NB4 (cell line): ENCODE results near the gene KATNAL2.

Source experiments
- MYC ChIP-seq: IDR thresholded peaks from 2 replicates; pipeline ENCODE4 v1.6.1; 2011; ENCODE audit warnings: low read depth, low read length
- POLR2A ChIP-seq: IDR thresholded peaks from 2 replicates; pipeline ENCODE4 v1.6.1; 2011; ENCODE audit warnings: mild to moderate bottlenecking; ENCODE audit not compliant: insufficient read length; ENCODE audit errors: extremely low read depth
- TF ChIP-seq, protein P1 (sequence below): IDR thresholded peaks from 2 replicates; pipeline ENCODE4 v1.6.1; 2011; ENCODE audit warnings: low read depth, low read length
- TF ChIP-seq, protein P2 (sequence below): IDR thresholded peaks from one replicate; pipeline ENCODE4 v1.5.1; 2012; ENCODE audit warnings: low read depth, low read length

- TF ChIP-seq, protein P1, sequence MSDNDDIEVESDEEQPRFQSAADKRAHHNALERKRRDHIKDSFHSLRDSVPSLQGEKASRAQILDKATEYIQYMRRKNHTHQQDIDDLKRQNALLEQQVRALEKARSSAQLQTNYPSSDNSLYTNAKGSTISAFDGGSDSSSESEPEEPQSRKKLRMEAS, result no peak
- TF ChIP-seq, protein P2, sequence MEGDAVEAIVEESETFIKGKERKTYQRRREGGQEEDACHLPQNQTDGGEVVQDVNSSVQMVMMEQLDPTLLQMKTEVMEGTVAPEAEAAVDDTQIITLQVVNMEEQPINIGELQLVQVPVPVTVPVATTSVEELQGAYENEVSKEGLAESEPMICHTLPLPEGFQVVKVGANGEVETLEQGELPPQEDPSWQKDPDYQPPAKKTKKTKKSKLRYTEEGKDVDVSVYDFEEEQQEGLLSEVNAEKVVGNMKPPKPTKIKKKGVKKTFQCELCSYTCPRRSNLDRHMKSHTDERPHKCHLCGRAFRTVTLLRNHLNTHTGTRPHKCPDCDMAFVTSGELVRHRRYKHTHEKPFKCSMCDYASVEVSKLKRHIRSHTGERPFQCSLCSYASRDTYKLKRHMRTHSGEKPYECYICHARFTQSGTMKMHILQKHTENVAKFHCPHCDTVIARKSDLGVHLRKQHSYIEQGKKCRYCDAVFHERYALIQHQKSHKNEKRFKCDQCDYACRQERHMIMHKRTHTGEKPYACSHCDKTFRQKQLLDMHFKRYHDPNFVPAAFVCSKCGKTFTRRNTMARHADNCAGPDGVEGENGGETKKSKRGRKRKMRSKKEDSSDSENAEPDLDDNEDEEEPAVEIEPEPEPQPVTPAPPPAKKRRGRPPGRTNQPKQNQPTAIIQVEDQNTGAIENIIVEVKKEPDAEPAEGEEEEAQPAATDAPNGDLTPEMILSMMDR, result no peak
- TF ChIP-seq POLR2A, result no peak
- TF ChIP-seq MYC, result no peak
Measured at GRCh38 chr18:46915800-46916550, 1.4 kb upstream of the KATNAL2 start.
